Prostate gland (tissue), 2 donors: ENCODE measurements around the gene OR8D1. TPM values are rescaled to one million over a fixed set of nuclear protein-coding genes. Genes with fewer than 3 reads are reported as not detected.
"Not testable (repeated sequence)": the region's sequence is repeated elsewhere in the genome, so short reads cannot be mapped to it uniquely, and the experiment has no call there.

Experiments used
- DNase-seq: peaks from one replicate; pipeline ENCODE4 v3.0.0-alpha.2; 2019; ENCODE audit warnings: low spot score
- H3K27ac ChIP-seq, 2 donors: fragments of 200-600 bp; sonication (generic); 2 replicates each; pipeline ENCODE4 v1.5.1; 2017 to 2019
- H3K27me3 ChIP-seq: fragments of 200-600 bp; sonication (generic); replicated peaks from 2 replicates; pipeline ENCODE4 v1.5.1; 2019; ENCODE audit not compliant: insufficient read depth
- H3K36me3 ChIP-seq, 2 donors: fragments of 200-600 bp; sonication (generic); 1 replicate in 1 of 2; 2 replicates in 1 of 2; pipeline versions ENCODE4 v1.5.1 to v1.8.1; 2017 to 2019
- H3K4me1 ChIP-seq: fragments of 200-600 bp; sonication (generic); replicated peaks from 2 replicates; pipeline ENCODE4 v1.5.1; 2019
- H3K4me3 ChIP-seq, 2 donors: fragments of 200-600 bp; sonication (generic); 2 replicates each; pipeline ENCODE4 v1.5.1; 2017 to 2019
- H3K9me3 ChIP-seq: fragments of 200-600 bp; sonication (generic); 2 replicates; pipeline ENCODE4 v1.5.1; 2017
- CTCF ChIP-seq, 4 experiments: fragments of 200-600 bp in 2 of 4; fragments of 450-650 bp in 2 of 4; sonication (generic) in 2 of 4; IDR thresholded peaks; 1 replicate in 3 of 4; 2 replicates in 1 of 4; pipeline ENCODE4 v1.5.1; 2016 to 2019; ENCODE audit warnings: antibody characterized with exemption in 4 of 4, mild to moderate bottlenecking in 2 of 4, moderate library complexity in 2 of 4
- POLR2A ChIP-seq: fragments of 450-650 bp; IDR thresholded peaks from one replicate; pipeline ENCODE4 v1.6.1; 2016; ENCODE audit warnings: antibody characterized with exemption, mild to moderate bottlenecking
- POLR2AphosphoS5 ChIP-seq: sonication (generic); formaldehyde crosslinking; IDR thresholded peaks from one replicate; pipeline ENCODE4 v1.6.1; 2017; ENCODE audit warnings: antibody characterized with exemption
- WGBS: methylation state at CpG from one replicate; pipeline ENCODE4 v1.1.5; 2018; 5-methylcytosine and 5-hydroxymethylcytosine counted together
- intact Hi-C: fragments of 100-400 bp; cut with DNase I; formaldehyde crosslinking; loops from one replicate; pipeline ENCODE4 v1.14.2; 2022
- total RNA-seq, 2 donors: library from RNA; depleted of rRNA; stranded (reverse); fragments of >200 nt; gene quantifications; one replicate each; pipeline ENCODE4 v1.1.0, GENCODE V29; 2016

The OR8D1 gene
- total RNA-seq, 2 donors from 2014 or later: not detected

- H3K4me1 ChIP-seq: no peaks in the 10 kb centered on the region
- H3K27ac ChIP-seq: no peak overlapping the region
- H3K27me3 ChIP-seq: no peaks in the 10 kb centered on the region
- 97% methylated on average over 3 of the region's 3 CpGs for WGBS
- intact Hi-C loops: no loop called here
- H3K36me3 ChIP-seq: no peaks in the 10 kb centered on the region
- TF ChIP-seq POLR2AphosphoS5 (no peak), CTCF (IDR thresholded peaks at IDR 0.05) (no peak)
- DNase-seq: no peak
- no peaks in the 10 kb centered on the region for H3K9me3 ChIP-seq
- H3K4me3 ChIP-seq: no peak overlapping the region
These were observed 36.5 kb downstream of the OR8D1 start for GRCh38 chr11:124277207-124277606.

- WGBS: 33% methylated on average over 1 of the region's 1 CpG
- no peaks in the 10 kb centered on the region for H3K4me1 ChIP-seq
- no peaks in the 10 kb centered on the region for H3K9me3 ChIP-seq
These were observed 37.7 kb downstream of the OR8D1 start for GRCh38 chr11:124276081-124276480.

GRCh38 chr11:124274000-124274399, 39.7 kb downstream of the OR8D1 start:
- Histone ChIP-seq H3K36me3 (no peaks in the 10 kb centered on the region), H3K4me3 (no peak overlapping the region), H3K4me1 (no peaks in the 10 kb centered on the region), H3K27ac (no peak overlapping the region), H3K9me3 (no peaks in the 10 kb centered on the region), H3K27me3 (no peaks in the 10 kb centered on the region)
- no peak for DNase-seq
- 83% methylated on average over 2 of the region's 2 CpGs for WGBS
- TF ChIP-seq POLR2A (no peak), POLR2AphosphoS5 (no peak), CTCF (IDR thresholded peaks at IDR 0.05) (no peak)
- intact Hi-C loops: no loop called here

More at GRCh38 chr11:124276081-124276480, 37.7 kb downstream of the OR8D1 start:
- no peak for DNase-seq
- Histone ChIP-seq H3K27ac (no peak overlapping the region), H3K36me3 (no peaks in the 10 kb centered on the region), H3K27me3 (no peaks in the 10 kb centered on the region), H3K4me3 (no peak overlapping the region)
- no peak for TF ChIP-seq POLR2A
- TF ChIP-seq CTCF (IDR thresholded peaks at IDR 0.05): no peak
- no peak for TF ChIP-seq POLR2AphosphoS5
- intact Hi-C loops: no loop called here

GRCh38 chr11:124270886-124271285, 42.9 kb downstream of the OR8D1 start:
- 30% methylated on average over 7 of the region's 7 CpGs for WGBS
- intact Hi-C loops, DNase-seq, H3K9me3 ChIP-seq, H3K27ac ChIP-seq, H3K27me3 ChIP-seq, H3K4me3 ChIP-seq, H3K36me3 ChIP-seq, H3K4me1 ChIP-seq: not testable (repeated sequence)

GRCh38 chr11:124265041-124265440, 48.7 kb downstream of the OR8D1 start:
- DNase-seq, H3K27me3 ChIP-seq, H3K4me3 ChIP-seq, H3K9me3 ChIP-seq, H3K27ac ChIP-seq, H3K36me3 ChIP-seq, intact Hi-C loops, H3K4me1 ChIP-seq: not testable (repeated sequence)
- WGBS: 79% methylated on average over 4 of the region's 4 CpGs

GRCh38 chr11:124256076-124256475, 57.7 kb downstream of the OR8D1 start, which contains the start of gene OR8G5:
Gene OR8G5 (plus strand): TSS chr11:124256376. CDS start chr11:124264932, 8,556 bp downstream.
- Histone ChIP-seq H3K4me1 (no peaks in the 10 kb centered on the region), H3K36me3 (no peaks in the 10 kb centered on the region), H3K9me3 (no peaks in the 10 kb centered on the region), H3K27ac (no peak within 1 kb of the TSS), H3K27me3 (no peaks in the 10 kb centered on the region), H3K4me3 (no peak within 1 kb of the TSS)
- intact Hi-C loops: no loop called here
- 66% methylated on average over 4 of the region's 4 CpGs for WGBS
- TF ChIP-seq POLR2AphosphoS5 (no peak), POLR2A (no peak), CTCF (IDR thresholded peaks at IDR 0.05) (no peak)
- no peak for DNase-seq

Other genes starting within 250 kb of the OR8D1 start
- 10 to 100 TPM; 23.3 to 28.9 TPM for gene VWA5A, start 198.5 kb downstream of the OR8D1 start, total RNA-seq
- gene OR10D3, start 130.6 kb downstream of the OR8D1 start, total RNA-seq: not detected
- gene OR8G1, start 72.9 kb downstream of the OR8D1 start, total RNA-seq: not detected
- 1 to 10 TPM in 1 of 2 donors, not detected in 1; 3.0 TPM for gene OR8G5, start 57.6 kb downstream of the OR8D1 start, total RNA-seq
- not detected for gene OR8D2, start 6.2 kb upstream of the OR8D1 start, total RNA-seq
- not detected for gene OR8B2, start 70.5 kb upstream of the OR8D1 start, total RNA-seq
- gene OR8B3, start 85.1 kb upstream of the OR8D1 start, total RNA-seq: not detected
- not detected for gene OR8B4, start 110.9 kb upstream of the OR8D1 start, total RNA-seq
- not detected for gene OR8B8, start 131.7 kb upstream of the OR8D1 start, total RNA-seq
- gene OR8B12, start 229.7 kb upstream of the OR8D1 start, total RNA-seq: not detected